Urinary bladder (tissue), 4 donors: Measurements from ENCODE around the gene FBLN7. TPM values are rescaled to one million over a fixed set of nuclear protein-coding genes. Genes with fewer than 3 reads are reported as not detected.

Experiments used
- DNase-seq: peaks from one replicate; pipeline ENCODE4 v3.0.0-alpha.2; 2015; ENCODE audit errors: extremely low spot score
- H3K27ac ChIP-seq: one replicate; pipeline ENCODE4 v1.5.1; 2013; ENCODE audit warnings: low read depth, mild to moderate bottlenecking, moderate library complexity
- H3K36me3 ChIP-seq: one replicate; pipeline ENCODE4 v1.6.1; 2013; ENCODE audit warnings: mild to moderate bottlenecking, moderate library complexity; ENCODE audit not compliant: insufficient read depth
- H3K4me1 ChIP-seq: one replicate; pipeline ENCODE4 v1.6.1; 2013; ENCODE audit warnings: mild to moderate bottlenecking, moderate library complexity; ENCODE audit not compliant: insufficient read depth
- H3K4me3 ChIP-seq: one replicate; pipeline ENCODE4 v1.5.1; 2013; ENCODE audit warnings: low read depth, low read length
- WGBS: extraction: QIAGEN DNeasy Blood & Tissue Kit; methylation state at CpG from one replicate; pipeline ENCODE4 v1.1.7; 2013; 5-methylcytosine and 5-hydroxymethylcytosine counted together
- polyA plus RNA-seq: library from polyadenylated mRNA; stranded (reverse); fragments of 200-250 nt; gene quantifications from one replicate; pipeline ENCODE4 v1.2.3, GENCODE V29; 2013
- total RNA-seq: library from RNA; depleted of rRNA; stranded (reverse); fragments of >200 nt; gene quantifications from one replicate; pipeline ENCODE4 v1.2.3, GENCODE V29; 2014
- donor health status: healthy with polysubstance abuse.
- donor health status: healthy.

Gene FBLN7
- total and polyA plus RNA-seq, 2 donors: 4.4 to 5.0 TPM

DNA sequence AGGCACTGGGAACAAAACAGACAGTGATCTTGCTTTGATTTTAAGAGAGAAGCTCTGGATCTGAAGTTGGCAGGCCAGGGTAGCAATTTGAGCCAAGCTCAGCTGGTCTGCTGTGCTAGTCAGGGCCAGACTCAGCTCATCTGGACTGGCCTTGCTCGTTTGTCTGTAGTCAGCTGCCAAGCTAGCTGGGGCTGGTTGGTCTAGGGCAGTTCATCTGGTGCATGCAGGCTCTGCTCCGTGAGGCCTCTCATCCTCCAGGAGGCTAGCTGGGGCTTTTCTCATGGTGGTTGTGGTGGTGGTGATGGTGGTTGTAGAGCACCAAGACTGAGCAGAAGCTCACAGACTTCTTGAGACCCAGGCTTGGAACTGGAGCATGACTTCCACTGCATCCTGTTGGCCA lies 10.3 kb downstream of the FBLN7 start:
- Histone ChIP-seq H3K4me3 (no peak overlapping the region), H3K4me1 (no peaks in the 10 kb centered on the region), H3K27ac (no peak overlapping the region), H3K36me3 (no peaks in the 10 kb centered on the region)
- no peak for DNase-seq
- WGBS: 84% methylated on average over 2 of the region's 2 CpGs

DNA sequence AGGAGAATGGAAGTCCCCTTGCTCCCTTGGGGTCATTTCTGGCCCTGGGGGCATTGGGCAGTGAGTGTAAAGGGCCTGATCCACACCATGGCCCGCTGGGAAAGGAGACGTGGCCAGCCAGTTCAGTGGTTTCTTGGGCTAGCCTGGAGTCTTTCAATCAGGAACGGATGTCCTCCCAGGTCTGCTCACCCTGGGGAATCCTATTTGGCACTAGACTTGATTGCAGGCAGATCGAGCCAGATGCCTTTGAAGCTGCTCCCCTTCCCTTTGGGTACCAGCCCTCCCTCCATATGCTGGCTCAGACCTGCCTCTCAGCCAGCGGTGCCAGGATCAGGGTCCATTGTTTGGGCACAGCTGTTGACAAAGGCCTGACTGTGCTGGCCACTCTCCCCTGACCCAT lies 11.0 kb downstream of the FBLN7 start:
- 89% methylated on average over 5 of the region's 5 CpGs for WGBS
- DNase-seq: no peak
- no peaks in the 10 kb centered on the region for H3K4me1 ChIP-seq
- no peaks in the 10 kb centered on the region for H3K36me3 ChIP-seq
- no peak overlapping the region for H3K4me3 ChIP-seq
- H3K27ac ChIP-seq: no peak overlapping the region

DNA sequence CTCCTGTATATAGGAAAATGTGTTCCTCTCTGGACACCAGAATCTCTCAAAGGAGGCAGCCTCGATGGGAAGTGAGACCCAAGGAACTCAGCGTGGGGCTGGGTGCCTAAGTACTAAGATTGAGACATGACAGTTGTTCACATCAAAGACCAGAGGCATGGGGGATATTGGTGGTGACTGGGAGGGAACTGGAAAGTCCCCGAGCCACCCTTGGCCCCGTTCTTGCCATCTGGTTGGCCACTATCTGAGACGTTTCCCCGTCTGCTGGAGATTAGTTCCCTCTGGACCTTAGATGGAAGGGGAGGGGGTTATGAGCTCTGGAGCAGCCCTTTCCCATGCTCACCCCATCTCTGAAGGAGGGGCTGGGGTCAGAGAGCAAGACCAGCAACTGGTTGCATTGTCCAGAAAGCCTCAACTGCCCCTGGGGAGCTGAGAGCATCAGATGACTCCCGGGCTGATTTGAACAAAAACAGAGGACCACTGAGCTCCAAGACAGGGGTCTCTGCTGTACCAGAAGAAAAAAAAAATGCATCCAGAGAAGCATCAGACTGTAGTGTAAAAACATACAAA lies 11.8 kb downstream of the FBLN7 start:
- no peak for DNase-seq
- WGBS: 81% methylated on average over 7 of the region's 7 CpGs
- no peak overlapping the region for H3K27ac ChIP-seq
- no peaks in the 10 kb centered on the region for H3K4me1 ChIP-seq
- no peaks in the 10 kb centered on the region for H3K36me3 ChIP-seq
- H3K4me3 ChIP-seq: no peak overlapping the region

DNA sequence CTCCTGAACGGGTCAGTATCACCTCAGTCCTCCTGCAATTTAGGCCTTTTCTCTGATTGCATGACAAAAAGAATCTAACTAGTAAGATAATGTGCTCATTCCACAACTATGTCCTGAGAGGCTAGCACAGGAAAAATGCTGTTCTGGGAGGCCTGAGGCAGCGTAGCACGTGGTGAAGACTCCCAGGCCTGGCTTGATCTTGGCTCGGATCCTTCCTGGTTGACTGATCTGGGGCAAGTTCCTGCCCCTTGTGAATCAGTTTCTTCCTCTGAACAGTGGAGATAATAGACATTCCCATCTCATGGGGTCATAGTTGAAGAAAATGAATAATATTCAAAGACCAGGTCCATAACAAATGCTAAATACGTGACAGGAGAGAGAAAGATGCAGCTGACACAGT lies 12.3 kb downstream of the FBLN7 start:
- no peaks in the 10 kb centered on the region for H3K36me3 ChIP-seq
- no peak for DNase-seq
- H3K4me3 ChIP-seq: no peak overlapping the region
- WGBS: 46% methylated on average over 5 of the region's 5 CpGs
- H3K4me1 ChIP-seq: no peaks in the 10 kb centered on the region
- no peak overlapping the region for H3K27ac ChIP-seq

DNA sequence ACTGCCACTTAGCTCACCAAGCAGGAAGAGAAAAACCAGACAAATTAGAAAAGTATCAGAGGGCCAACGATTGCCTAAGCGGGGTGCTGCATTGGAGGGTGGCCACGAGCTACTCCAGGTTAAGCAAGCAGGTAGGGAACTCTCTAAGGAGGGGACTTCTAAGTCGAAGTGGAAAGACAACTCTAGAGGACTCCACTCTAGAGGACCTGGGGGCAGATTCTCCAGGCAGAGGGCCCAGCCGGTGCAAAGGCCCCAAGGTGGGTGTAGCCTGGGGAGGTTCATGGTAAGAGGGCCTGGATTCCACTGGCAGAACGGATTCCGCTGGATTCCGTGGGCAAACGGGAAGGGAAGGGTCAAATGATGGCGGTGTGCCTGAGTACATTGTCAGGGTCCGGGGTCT lies 12.7 kb downstream of the FBLN7 start:
- Histone ChIP-seq H3K36me3 (no peaks in the 10 kb centered on the region), H3K4me3 (no peak overlapping the region), H3K4me1 (no peaks in the 10 kb centered on the region), H3K27ac (no peak overlapping the region)
- DNase-seq: no peak
- 91% methylated on average over 11 of the region's 11 CpGs for WGBS

DNA sequence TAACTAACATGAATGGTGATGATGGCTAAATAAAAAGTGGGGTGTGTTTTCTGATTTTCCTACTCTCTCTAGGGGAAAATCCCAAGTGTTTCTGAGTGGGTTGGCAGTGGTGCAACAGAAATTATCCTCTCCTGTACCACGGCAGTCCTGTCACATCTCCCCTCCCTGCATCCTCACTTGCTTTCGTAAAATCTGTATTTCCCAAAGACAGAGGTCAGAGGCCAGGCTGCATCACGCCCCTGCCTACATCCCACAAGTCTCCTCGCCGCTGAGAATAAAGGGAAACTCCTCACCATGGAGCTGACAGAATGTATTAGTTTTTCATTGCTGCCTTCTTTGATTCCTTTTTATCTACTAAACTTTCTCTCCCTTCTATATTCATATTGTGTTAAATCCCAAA lies 13.1 kb downstream of the FBLN7 start:
- no peaks in the 10 kb centered on the region for H3K4me1 ChIP-seq
- no peaks in the 10 kb centered on the region for H3K36me3 ChIP-seq
- WGBS: 91% methylated on average over 5 of the region's 5 CpGs
- no peak overlapping the region for H3K27ac ChIP-seq
- DNase-seq: no peak
- H3K4me3 ChIP-seq: no peak overlapping the region

DNA sequence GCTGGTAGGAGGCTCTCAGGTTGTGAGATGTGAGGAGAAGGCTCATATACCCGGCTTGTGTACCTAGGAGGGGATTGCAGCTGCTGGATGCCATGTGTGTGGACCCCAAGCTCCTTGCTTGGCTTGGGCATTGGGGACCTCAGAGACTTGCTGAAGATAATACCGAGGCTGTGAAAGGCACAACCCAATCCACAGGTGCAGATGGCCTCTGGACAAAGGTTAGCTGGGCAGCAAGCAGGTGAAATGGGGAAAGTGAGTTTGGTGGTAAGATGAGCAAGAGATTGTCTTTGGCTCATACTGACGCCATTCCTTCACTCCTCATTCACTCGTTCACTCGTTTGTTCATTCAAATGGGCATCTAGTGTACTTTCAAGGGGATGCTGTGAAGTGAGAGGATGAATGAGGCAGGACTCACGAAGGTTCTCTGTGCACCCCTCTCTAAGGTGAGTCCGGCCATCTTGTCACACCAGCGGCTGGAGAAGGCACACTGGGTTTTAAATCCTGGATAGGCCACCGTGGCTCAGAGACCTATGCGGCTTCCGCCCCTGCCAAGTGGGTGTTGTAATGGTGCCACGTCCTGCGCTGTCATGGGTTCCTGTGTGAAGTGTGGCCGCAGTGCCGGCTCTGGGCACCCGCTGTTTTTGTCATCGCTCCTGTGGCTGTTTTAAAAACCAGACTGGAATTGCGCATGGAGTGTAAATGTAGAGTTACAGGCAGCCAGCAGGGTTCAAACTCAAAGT lies 13.7 kb downstream of the FBLN7 start:
- Histone ChIP-seq H3K36me3 (no peaks in the 10 kb centered on the region), H3K4me3 (no peak overlapping the region), H3K4me1 (no peaks in the 10 kb centered on the region), H3K27ac (no peak overlapping the region)
- no peak for DNase-seq
- WGBS: 96% methylated on average over 18 of the region's 18 CpGs

DNA sequence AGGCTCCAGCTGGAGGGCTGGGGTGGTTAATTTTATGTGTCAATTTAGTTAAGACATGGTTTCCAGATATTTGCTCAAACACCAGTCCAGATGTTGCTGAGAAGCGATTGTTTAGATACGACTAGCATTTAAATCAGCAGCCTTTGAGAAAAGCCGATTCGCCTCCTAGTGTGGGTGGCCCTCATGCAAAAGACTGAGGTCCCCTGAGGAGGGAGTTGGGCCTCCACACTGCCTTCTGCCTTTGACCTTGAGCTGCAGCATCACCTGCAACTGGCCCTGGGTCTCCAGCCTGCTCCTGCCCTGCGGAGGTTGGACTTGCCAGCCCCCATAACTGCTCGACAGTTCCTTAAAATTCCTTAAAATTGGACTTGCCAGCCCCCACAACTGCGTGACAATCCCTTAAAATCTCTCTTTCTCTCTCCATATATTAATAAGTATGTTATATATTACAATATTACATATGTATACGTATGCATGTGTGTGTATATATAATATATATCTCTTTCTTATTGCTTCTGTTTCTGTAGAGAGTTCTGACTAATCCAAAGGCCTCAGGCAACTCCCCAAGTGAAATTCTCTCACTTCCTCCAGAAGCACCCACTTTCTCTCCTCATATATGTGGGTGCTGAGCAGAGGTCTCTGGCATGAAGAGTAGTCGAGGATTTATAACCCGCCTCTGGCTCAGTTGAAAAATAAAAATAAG lies 14.4 kb downstream of the FBLN7 start:
- Histone ChIP-seq H3K27ac (no peak overlapping the region), H3K4me3 (no peak overlapping the region), H3K36me3 (no peaks in the 10 kb centered on the region), H3K4me1 (no peaks in the 10 kb centered on the region)
- DNase-seq: no peak
- WGBS: 94% methylated on average over 10 of the region's 10 CpGs

DNA sequence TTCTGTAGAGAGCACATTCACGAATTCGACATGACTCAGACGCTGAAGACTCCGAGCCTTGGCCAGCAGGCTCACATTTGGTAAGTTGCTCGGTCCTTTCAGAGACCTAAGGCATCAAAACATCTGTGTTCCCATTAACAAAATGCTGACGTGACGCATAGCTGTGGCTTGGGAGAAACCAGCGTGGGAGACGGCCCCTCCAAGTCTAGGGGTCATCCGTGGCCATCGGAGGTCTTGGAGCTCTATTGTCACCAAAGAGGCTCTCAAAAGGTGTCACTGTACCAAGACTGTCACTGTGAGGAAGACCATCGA lies 14.9 kb downstream of the FBLN7 start:
- no peak for DNase-seq
- WGBS: 96% methylated on average over 12 of the region's 12 CpGs
- H3K27ac ChIP-seq: no peak overlapping the region
- H3K4me3 ChIP-seq: no peak overlapping the region
- no peaks in the 10 kb centered on the region for H3K36me3 ChIP-seq
- H3K4me1 ChIP-seq: no peaks in the 10 kb centered on the region

DNA sequence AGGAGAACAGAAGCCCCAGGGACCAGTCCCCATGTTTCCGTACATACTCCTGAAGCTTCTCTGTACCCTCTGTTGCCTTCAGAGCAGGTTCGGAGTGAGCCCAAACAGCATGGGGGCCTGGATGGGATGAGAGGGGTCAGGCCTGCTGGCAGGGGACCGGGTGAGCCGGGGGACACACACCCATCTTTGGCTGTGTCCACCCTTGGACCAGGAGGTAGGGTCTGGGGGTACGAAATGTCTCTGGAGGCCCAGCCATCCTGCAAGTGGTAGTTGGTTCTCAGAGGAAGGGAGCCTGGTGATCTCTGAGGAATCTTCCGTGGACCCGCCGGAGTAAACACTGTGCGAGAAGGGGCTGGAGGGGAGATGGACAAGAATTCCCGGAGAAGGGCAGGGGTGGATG lies 15.3 kb downstream of the FBLN7 start:
- Histone ChIP-seq H3K4me3 (no peak overlapping the region), H3K27ac (no peak overlapping the region), H3K4me1 (no peaks in the 10 kb centered on the region), H3K36me3 (no peaks in the 10 kb centered on the region)
- 98% methylated on average over 10 of the region's 10 CpGs for WGBS
- DNase-seq: no peak

DNA sequence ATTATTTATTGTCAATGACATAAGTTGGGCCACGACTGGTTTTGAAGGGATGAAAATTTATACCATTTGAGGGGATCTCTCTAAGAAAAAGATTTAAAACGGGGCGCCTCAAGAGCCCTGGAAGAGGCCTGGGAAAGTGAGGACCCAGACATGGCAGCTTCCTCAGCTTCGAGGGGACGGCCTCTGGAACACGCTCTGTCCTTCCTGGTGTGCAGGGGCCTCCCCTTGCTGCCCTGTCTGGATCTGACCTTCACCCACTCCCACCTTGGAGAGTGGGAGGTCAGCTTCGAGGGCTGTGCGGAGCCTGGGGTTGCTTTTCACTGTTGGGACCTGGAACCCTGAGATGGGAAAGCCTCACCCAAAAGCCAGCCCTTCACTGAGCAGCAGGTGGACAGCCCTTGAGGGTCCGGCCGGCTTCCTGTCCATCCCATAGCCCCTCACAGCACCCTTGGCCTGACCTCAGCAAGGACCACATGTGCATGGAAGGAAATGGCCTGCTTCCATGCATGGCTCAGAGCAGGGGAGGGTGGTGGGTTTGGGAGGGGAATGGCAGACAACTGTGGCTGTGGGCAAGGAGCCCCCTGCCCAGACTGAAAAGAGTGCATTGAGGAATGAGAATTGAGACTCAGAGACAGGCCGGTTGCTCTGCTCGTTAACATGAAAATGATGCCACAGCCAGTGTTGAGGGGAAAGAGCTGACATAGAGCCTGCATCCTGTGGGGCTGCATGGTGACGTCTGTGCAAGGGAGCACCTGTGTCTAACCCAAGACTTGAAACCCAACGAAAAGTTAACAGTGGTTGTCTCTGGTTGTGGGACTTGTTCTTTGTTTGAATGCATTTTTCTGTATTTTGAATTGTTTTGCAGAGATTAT lies 16.3 kb downstream of the FBLN7 start:
- Histone ChIP-seq H3K36me3 (no peaks in the 10 kb centered on the region), H3K4me3 (no peak overlapping the region), H3K4me1 (no peaks in the 10 kb centered on the region), H3K27ac (no peak overlapping the region)
- DNase-seq: no peak
- WGBS: 86% methylated on average over 14 of the region's 14 CpGs

DNA sequence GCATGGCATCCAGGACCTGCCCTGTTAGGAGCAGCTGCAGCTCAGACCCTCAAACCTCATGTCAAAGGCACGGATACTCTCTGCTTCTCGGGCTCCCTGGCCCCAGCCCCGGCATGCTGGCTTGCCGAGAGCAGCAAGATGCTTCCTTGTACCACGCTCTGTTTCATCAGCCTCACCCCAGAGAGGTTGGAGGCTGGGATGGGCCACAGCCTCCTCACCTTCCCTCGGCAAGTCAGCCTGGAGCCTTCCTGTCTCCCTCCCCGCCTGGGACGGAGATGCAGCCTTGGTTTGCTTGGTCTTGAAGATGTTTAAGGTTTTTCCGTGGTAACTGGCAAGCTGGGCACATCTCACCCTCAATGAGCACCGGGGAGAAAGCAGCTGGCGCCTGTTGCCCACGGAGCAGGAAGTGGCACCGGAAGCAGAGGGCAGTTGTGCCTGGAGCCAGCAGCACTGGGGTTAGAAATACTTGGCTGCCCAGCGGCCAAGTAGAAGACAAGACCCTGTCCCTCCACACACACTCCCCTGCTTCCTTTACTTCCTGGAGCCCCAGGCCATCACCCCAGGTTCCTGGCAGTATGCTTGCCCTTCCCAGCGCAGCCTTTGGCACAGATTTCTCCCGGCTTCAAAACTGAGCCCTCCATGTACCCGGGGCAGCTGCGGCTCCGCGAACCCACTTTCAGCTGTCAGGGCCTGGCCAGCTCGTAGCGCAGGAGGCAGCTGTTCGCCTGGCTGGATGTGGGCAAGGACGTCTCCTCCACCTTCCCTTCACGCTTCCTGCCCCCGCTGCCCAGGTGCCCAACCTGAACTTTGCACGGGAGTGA lies 17.4 kb downstream of the FBLN7 start:
- 83% methylated on average over 27 of the region's 27 CpGs for WGBS
- Histone ChIP-seq H3K27ac (no peak overlapping the region), H3K4me1 (no peaks in the 10 kb centered on the region), H3K36me3 (no peaks in the 10 kb centered on the region), H3K4me3 (no peak overlapping the region)
- DNase-seq: no peak
